Endodermal cell (in vitro differentiated cells): Measurements from ENCODE around the gene UBASH3B. TPM values are rescaled to one million over a fixed set of nuclear protein-coding genes. Genes with fewer than 3 reads are reported as not detected.
A peak's percentile ranks its signal among the peaks of the same experiment; 100 is the strongest.

Experiments
- DNase-seq: peaks from one replicate; pipeline ENCODE4 v3.0.0-alpha.2; 2017
- H3K27ac ChIP-seq: 2 replicates; pipeline ENCODE4 v1.5.1; 2013; ENCODE audit warnings: mild to moderate bottlenecking, low read depth, low read length, moderate library complexity
- H3K27me3 ChIP-seq: 2 replicates; pipeline ENCODE4 v1.6.1; 2013; ENCODE audit warnings: mild to moderate bottlenecking, low read length, moderate library complexity; ENCODE audit not compliant: insufficient read depth, control insufficient read depth, poor library complexity, severe bottlenecking
- H3K36me3 ChIP-seq: 2 replicates; pipeline ENCODE4 v1.7.0; 2013; ENCODE audit warnings: mild to moderate bottlenecking, low read length, moderate library complexity; ENCODE audit not compliant: control insufficient read depth, insufficient read depth
- H3K4me1 ChIP-seq: one replicate; pipeline ENCODE4 v1.7.0; 2013; ENCODE audit warnings: low read length; ENCODE audit not compliant: control insufficient read depth, insufficient read depth
- H3K4me3 ChIP-seq: 2 replicates; pipeline ENCODE4 v1.5.1; 2013; ENCODE audit warnings: mild to moderate bottlenecking, low read length, moderate library complexity
- H3K9ac ChIP-seq: 2 replicates; pipeline ENCODE4 v1.6.1; 2013; ENCODE audit warnings: mild to moderate bottlenecking, low read length, moderate library complexity; ENCODE audit not compliant: poor library complexity, severe bottlenecking; ENCODE audit errors: extremely low read depth
- H3K9me3 ChIP-seq: 2 replicates; pipeline ENCODE4 v1.6.1; 2013; ENCODE audit warnings: mild to moderate bottlenecking, low read length, moderate library complexity; ENCODE audit not compliant: control insufficient read depth
- H3K27ac Mint-ChIP-seq: 2 replicates; pipeline ENCODE4 v1.8.0; 2020; ENCODE audit warnings: mixed read lengths
- H3K27me3 Mint-ChIP-seq: 2 replicates; pipeline ENCODE4 v1.8.0; 2021; ENCODE audit warnings: mild to moderate bottlenecking, mixed read lengths; ENCODE audit not compliant: insufficient read depth
- H3K36me3 Mint-ChIP-seq: 2 replicates; pipeline ENCODE4 v1.8.0; 2020; ENCODE audit warnings: low read depth, mixed read lengths
- H3K4me1 Mint-ChIP-seq: 2 replicates; pipeline ENCODE4 v1.8.0; 2020; ENCODE audit warnings: mixed read lengths
- H3K4me3 Mint-ChIP-seq: 2 replicates; pipeline ENCODE4 v1.8.0; 2020; ENCODE audit warnings: mild to moderate bottlenecking, moderate library complexity, mixed read lengths
- H3K9me3 Mint-ChIP-seq: 2 replicates; pipeline ENCODE4 v1.8.0; 2020; ENCODE audit warnings: mild to moderate bottlenecking, mixed read lengths
- WGBS, 2 experiments: methylation state at CpG; one replicate each; pipeline versions ENCODE4 v1.1.5 to v1.1.7; 2013; ENCODE audit warnings: missing lambda C conversion rate in 2 of 2, mixed read lengths in 1 of 2; ENCODE audit not compliant: insufficient coverage in 1 of 2, insufficient read length in 1 of 2; 5-methylcytosine and 5-hydroxymethylcytosine counted together
- total RNA-seq, 2 donors: library from RNA; stranded (reverse); fragmentation: NEBNext Ultra II Directional in 1 of 2; extraction: Animal tissue kit (Norgen Biotek cat#: 25700) in 1 of 2; gene quantifications; 2 replicates in 1 of 2; 3 replicates in 1 of 2; pipeline ENCODE4 v1.2.1, GENCODE V29; 2021
- TF ChIP-seq, protein P1 (sequence below): fragments of 200-600 bp; sonication (generic); conservative IDR thresholded peaks from 2 replicates; pipeline ENCODE4 v1.5.0; 2021; ENCODE audit warnings: antibody characterized with exemption, mild to moderate bottlenecking

The UBASH3B gene
- total RNA-seq, 2 donors from 2014 or later, result 6.0 to 9.0 TPM

DNA sequence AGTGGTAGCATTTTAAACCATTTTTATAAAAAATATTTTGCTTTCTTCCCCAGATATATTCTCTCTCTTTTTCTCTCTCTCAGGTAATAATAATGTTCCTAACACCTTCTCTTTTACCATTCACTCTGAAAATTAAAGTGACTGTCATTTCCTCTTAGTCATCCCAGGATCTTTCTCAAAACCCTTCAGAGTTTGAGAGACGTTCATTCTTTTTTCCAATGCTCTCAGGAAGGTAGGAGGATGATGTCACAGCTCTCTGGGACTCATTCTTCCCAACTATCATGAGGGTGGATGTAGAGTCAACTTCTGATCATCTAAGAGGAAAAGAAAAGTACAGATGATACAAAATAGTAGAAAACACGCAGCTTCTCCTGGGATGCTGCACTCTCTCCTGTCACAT lies 122.6 kb downstream of the UBASH3B start:
- Histone ChIP-seq H3K4me3 (no peak overlapping the region), H3K36me3 (no peaks in the 10 kb centered on the region), H3K27ac (no peak overlapping the region), H3K4me1 (peaks cover 11% of the 10 kb centered on the region), H3K9ac (no peak overlapping the region), H3K9me3 (no peaks in the 10 kb centered on the region), H3K27me3 (no peaks in the 10 kb centered on the region)
- no peaks in the 10 kb centered on the region for H3K9me3 Mint-ChIP-seq
- no peak overlapping the region for H3K4me3 Mint-ChIP-seq
- no peaks in the 10 kb centered on the region for H3K36me3 Mint-ChIP-seq
- 89% methylated on average over 2 of the region's 2 CpGs; no CpG with 5 or more reads in 1 of the 2 experiments for WGBS, 2 experiments
- H3K27ac Mint-ChIP-seq, result no peak overlapping the region
- no peak for DNase-seq
- H3K27me3 Mint-ChIP-seq, result no peaks in the 10 kb centered on the region
- peaks cover 28% of the 10 kb centered on the region for H3K4me1 Mint-ChIP-seq
- TF ChIP-seq, protein P1, sequence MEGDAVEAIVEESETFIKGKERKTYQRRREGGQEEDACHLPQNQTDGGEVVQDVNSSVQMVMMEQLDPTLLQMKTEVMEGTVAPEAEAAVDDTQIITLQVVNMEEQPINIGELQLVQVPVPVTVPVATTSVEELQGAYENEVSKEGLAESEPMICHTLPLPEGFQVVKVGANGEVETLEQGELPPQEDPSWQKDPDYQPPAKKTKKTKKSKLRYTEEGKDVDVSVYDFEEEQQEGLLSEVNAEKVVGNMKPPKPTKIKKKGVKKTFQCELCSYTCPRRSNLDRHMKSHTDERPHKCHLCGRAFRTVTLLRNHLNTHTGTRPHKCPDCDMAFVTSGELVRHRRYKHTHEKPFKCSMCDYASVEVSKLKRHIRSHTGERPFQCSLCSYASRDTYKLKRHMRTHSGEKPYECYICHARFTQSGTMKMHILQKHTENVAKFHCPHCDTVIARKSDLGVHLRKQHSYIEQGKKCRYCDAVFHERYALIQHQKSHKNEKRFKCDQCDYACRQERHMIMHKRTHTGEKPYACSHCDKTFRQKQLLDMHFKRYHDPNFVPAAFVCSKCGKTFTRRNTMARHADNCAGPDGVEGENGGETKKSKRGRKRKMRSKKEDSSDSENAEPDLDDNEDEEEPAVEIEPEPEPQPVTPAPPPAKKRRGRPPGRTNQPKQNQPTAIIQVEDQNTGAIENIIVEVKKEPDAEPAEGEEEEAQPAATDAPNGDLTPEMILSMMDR, result no peak

DNA sequence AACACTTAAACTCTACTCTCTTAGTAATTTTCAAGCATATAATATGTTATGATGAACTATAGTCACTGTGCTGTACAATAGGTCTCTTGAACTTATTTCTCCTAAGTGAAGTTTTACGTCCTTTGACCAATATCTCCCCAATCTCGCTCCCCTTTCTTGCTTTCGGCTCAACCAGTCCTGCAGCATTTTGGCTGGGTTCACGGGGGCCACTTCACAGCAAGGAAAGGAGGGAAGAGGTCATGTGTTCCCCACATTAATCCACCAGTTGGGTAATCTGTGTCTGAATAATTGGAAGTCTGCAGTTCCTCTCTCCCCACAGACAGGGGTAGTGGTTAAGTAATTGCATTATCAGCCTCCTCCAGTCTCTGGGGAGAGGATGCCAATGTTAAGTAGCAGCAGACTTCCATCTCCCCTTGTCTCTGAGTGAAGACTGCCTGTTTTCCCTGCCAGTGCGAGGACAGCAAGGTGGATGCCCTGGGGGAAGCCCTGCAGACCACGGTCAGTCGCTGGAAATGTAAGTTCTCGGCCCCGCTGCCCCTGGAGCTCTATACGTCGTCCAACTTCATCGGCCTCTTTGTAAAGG lies 123.6 kb downstream of the UBASH3B start:
- Mint-ChIP-seq H3K36me3 (no peaks in the 10 kb centered on the region), H3K27me3 (no peaks in the 10 kb centered on the region), H3K9me3 (no peaks in the 10 kb centered on the region), H3K4me1 (peaks cover 28% of the 10 kb centered on the region), H3K27ac (peak overlapping the region; percentile 36), H3K4me3 (no peak overlapping the region)
- WGBS, 2 experiments, result 90 to 97% methylated on average over 2 to 12 of the region's 12 CpGs
- TF ChIP-seq, protein P1, result no peak
- no peaks in the 10 kb centered on the region for H3K36me3 ChIP-seq
- H3K4me3 ChIP-seq, result no peak overlapping the region
- DNase-seq, result no peak
- H3K9ac ChIP-seq, result no peak overlapping the region
- no peaks in the 10 kb centered on the region for H3K27me3 ChIP-seq
- peaks cover 11% of the 10 kb centered on the region for H3K4me1 ChIP-seq
- H3K9me3 ChIP-seq, result no peaks in the 10 kb centered on the region
- H3K27ac ChIP-seq, result no peak overlapping the region

GRCh38 chr11:122780296-122780949 lies 124.9 kb downstream of the UBASH3B start:
- no peak overlapping the region for H3K9ac ChIP-seq
- no peaks in the 10 kb centered on the region for H3K27me3 Mint-ChIP-seq
- peaks cover 11% of the 10 kb centered on the region for H3K4me1 ChIP-seq
- no peak overlapping the region for H3K4me3 ChIP-seq
- TF ChIP-seq, protein P1, result no peak
- no peaks in the 10 kb centered on the region for H3K36me3 ChIP-seq
- H3K27ac ChIP-seq, result no peak overlapping the region
- no peaks in the 10 kb centered on the region for H3K9me3 Mint-ChIP-seq
- H3K27ac Mint-ChIP-seq, result no peak overlapping the region
- DNase-seq, result no peak
- H3K9me3 ChIP-seq, result no peaks in the 10 kb centered on the region
- H3K27me3 ChIP-seq, result no peaks in the 10 kb centered on the region
- 92 to 95% methylated on average over 9 to 10 of the region's 10 CpGs for WGBS, 2 experiments
- peaks cover 32% of the 10 kb centered on the region for H3K4me1 Mint-ChIP-seq
- H3K4me3 Mint-ChIP-seq, result no peak overlapping the region
- H3K36me3 Mint-ChIP-seq, result no peaks in the 10 kb centered on the region
